GM21529 (cell line): ENCODE data around the gene SNPH.

Experiments used
- ATAC-seq: cut with Tn5 transposase; IDR thresholded peaks from one replicate; pipeline ENCODE4 v1.9.1; 2021; ENCODE audit not compliant: unreplicated experiment

Gene SNPH

DNA sequence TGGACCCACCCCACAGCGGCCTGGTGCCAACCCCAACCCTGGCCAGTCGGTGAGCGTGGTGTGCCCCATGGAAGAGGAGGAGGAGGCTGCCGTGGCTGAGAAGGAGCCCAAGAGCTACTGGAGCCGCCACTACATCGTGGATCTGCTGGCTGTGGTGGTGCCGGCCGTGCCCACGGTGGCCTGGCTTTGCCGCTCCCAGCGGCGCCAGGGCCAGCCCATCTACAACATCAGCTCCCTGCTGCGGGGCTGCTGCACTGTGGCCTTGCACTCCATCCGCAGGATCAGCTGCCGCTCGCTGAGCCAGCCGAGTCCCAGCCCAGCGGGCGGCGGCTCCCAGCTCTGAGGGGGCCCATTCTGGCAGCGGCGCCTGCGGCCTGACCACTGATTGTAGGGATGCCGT, 39.6 kb downstream of the SNPH start:
- ATAC-seq: no peak

DNA sequence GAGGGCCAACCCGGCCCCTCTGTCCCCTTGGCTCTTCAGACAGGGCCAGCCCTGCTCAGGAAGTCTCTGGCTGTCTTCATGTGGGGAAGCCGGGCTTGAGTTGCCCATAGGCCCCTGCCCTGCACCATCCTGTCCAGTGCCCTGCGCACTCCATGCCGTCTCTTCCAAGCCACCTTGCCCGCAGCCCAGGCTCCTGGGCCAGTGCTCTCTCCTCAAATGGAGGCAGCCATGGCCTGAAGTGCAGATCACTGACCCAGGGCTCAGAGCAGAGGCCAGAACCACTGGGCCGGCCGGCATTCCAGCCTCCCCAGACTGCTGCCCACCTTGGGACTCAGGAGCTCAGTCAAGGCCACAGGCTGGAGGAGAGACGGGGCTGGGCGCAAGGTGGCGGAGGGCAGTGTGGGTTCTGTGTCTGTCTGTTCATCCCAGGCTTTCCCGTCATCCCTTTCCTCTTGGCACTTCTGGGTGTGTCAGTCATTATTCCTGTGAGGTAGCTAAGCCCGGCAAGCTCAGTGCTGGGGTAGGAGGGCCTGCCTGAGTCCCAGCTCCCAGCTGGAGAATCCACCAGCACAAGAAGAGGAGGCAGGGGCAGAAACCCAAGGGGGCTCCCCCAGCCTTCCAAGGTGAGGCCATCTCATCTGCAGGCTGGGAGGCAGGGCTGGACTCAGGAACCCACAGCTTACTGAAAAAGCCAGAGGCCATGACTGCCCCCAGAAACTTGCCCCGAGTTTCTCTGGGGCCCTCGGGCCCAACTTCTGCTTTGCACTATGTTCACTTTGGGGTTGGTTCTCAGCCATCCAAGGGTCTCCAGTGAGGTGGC, 40.4 kb downstream of the SNPH start:
- ATAC-seq: no peak

GRCh38 chr20:1307171-1307570, 41.1 kb downstream of the SNPH start:
- ATAC-seq: no peak

- ATAC-seq: no peak
These were observed 41.5 kb downstream of the SNPH start for GRCh38 chr20:1307571-1307971.

- ATAC-seq: no peak
These were observed 42.1 kb downstream of the SNPH start for GRCh38 chr20:1308067-1308701.

DNA sequence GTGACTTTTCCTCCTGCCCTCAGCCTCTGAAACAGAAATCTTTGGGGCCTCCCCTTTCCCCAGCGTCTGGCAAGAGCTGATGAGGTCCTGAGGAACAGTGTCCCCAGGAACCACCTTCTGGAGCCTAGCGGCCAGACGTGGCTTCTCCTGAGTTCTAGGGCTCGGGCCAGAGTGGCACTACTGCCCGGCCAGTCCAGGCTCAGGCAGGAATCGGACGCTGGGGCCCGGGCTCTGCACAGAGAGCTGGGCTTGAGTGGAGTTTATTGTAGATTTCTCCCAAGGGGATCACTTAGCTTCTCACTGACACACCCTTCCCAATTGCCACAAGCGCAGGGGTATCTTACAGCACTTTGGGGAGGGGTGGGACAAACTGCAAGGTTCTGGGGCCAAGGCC, 42.6 kb downstream of the SNPH start:
- ATAC-seq: no peak

GRCh38 chr20:1309439-1309847, 43.3 kb downstream of the SNPH start:
- ATAC-seq: no peak

- no peak for ATAC-seq
These were observed 44.0 kb downstream of the SNPH start for GRCh38 chr20:1310071-1310470.

DNA sequence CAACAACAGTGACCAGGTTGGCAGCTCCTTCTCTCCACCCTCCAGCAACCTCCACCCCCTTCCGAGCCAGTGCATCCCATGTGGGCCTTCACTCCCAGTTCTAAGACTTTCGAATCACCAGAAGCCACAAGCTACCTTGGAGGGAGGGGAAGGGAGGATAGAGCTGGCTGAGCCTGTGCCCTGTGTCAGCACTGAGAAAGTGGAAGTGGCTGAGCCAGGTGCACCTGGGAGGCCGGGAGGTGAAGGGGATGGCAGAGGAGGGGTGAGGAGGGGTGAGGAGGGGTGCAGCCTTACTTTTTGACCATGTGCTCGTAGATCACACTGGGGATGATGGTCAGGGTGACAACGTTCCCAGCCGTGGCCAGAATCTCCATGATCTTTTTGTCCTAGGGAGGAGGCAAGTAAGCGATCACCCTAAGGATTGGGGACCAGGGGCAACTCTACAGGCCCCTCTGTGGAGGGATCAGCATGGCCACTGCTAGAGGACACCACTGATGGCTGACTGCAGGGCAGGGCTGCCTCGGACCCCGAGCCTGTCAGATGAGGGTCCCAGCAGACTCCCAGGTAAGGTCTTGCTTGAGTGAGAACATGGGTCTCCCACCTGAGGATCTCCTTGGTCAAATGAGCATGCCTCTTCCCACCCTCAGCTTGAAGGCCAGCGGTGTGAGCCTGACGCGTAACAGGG, 44.6 kb downstream of the SNPH start:
- ATAC-seq: no peak

DNA sequence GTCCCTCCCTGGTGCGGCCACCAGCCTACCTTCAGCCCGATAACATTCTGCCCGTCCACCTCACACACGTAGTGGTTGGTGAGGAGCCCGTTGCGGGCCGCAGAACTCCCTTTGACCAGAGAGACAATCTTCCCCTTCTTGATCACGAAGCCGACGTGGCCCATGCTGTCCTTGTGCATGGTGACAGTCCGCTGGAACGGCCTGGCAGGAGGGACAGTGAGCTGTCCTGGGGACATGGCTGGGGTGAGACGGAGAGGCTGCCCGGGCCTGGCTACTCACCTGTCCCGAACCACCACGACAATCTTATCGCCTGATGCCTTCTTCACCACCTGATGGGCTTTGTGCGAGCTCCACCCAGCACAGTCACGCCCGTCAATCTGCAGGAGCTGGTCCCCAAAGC, 46.2 kb downstream of the SNPH start:
- ATAC-seq: no peak

DNA sequence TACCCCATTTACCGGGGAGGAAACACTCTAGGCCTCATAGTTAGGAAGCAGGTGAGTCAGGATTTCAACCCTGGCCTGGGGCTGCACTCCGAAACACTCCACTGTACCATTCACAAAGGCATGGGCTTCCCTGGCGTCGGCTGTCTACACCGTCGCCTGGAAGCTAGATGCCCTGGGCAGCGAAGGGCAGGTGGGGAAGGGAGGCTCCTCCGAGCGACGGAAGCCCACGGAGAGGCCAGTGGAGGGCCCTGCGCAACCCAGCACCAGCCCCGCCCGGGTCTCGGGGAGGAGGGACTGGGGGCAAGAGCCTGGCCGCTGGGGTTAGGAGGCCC, 46.8 kb downstream of the SNPH start:
- no peak for ATAC-seq

DNA sequence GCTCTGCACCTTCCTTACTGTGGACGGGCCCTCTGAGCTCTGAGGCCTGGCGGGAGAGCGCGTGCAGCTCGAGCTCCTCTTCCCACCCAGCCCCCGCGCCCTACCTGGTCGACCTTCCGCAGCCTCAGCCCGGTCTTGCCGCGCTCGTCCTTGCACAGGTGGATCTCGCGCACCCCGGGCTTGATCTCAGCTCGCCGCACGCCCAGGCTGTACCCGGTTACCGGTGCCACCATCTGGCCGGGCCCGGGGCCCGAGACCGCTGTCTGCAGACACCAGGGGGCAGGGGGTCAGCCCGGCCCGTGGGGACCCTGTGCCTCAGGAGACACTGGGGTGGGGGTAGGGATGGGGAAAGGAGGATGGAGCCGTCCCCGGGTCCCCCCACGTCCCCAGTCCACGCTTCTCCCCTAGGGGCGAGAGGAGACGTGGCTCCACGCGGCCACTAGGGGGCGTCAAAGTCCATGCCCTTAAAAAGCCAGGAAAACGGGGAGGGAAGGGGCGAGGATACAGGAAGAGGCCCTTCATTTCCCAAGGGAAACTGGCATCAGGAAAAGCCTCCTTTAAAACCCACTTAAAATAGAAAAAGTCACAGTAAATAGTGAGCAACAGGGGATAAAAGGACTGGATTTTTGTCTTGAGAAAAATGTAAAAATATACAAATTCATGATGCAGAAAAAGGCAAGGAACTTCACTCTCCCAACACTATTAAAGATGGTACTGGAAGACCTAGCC, 47.3 kb downstream of the SNPH start:
- no peak for ATAC-seq

DNA sequence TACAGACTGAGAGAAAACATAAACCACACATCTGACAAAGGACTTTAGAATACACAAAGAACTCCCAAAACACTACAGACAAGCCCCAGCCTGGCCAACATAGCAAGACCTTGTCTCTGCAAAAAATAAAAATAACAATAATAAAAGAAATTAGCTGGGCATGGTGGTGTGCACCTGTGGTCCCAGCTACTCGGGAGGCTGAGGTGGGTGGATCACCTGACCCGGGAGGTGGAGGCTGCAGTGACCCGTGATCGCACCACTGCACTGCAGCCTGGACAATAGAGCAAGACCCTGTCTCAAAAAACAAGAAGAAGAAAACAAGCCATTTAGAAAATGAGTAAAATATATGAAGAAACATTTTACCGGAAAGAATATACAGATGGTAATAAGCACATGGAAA, 49.7 kb downstream of the SNPH start:
- no peak for ATAC-seq

DNA sequence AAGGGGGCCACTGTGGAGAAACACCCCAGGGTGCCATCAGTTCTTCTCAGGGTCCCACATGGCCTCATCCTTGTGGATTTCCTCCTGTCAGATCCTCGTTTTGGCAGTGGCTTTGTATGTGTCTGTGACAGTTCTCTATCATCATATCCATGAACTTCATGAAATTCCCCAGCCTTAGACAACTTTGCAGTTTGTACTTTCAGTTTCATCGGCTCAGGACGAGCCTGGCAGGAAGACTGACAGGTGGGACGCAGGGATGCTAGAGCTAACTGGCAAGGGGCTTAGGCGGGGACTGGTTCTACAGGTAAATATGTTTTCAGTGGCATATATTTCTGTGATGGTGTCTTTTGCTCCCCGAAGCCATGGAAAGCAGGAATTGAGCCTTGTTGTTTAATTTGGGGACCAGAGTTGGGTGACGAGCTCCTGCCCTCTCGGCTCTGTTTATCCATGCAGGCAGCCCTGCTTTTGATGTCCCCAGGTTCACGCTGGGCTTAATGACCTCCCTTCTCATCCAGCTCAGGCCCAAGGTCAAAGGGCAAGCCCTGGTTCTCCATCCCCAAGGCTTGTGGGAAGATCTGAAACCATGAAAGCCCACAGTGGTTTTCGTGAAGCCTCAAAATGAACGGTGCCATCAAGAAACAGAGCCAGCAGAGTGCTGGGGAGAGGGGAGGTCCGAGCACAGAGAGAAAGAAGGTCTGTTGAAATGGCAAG, 51.6 kb downstream of the SNPH start:
- ATAC-seq: no peak

GRCh38 chr20:1319051-1319450, 53.0 kb downstream of the SNPH start:
- ATAC-seq: no peak

- no peak for ATAC-seq
These were observed 53.4 kb downstream of the SNPH start for GRCh38 chr20:1319462-1319861.

GRCh38 chr20:1320016-1320415, 53.9 kb downstream of the SNPH start:
- ATAC-seq: no peak

- no peak for ATAC-seq
These were observed 55.0 kb downstream of the SNPH start for GRCh38 chr20:1320902-1321653.

GRCh38 chr20:1321654-1321939, 55.5 kb downstream of the SNPH start:
- no peak for ATAC-seq

DNA sequence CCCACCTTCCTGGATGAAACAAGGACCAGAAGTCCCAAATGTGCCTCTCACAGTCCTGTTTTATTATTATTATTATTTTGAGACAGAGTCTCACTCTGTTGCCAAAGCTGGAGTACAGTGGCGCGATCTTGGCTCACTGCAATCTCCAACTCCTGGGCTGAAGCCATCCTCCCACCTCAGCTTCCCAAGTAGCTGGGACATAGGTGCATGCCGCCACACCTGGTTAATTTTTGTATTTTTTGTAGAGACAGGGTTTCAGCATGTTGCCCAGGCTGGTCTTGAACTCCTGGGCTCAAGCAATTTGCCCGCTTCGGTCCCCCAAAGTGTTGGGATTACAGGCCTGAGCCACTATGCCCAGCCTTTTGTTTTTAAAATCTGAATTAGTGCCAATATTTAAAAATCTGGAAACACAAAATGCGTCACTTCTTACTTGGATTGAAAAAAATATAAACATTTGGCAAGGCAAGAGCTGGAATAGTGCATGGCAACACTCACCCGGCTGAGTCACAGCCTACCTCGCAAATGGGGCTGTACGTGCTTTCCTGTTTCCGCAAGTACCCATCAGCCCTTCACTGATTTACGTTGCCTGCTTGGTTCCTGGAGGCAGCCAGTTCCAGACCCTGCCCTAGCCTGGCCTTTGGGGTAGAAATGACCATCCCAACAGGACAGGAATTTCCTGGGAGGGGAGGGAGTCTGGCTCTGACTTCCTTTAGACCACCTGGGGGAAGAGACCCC, 56.6 kb downstream of the SNPH start:
- no peak for ATAC-seq
